ENCODE data around the gene RAD51B. TPM values are rescaled to one million over a fixed set of nuclear protein-coding genes. Genes with fewer than 3 reads are reported as not detected.

Gene RAD51B
- total RNA-seq, 1 experiment from 2014 or later = 8.5 TPM

DNA sequence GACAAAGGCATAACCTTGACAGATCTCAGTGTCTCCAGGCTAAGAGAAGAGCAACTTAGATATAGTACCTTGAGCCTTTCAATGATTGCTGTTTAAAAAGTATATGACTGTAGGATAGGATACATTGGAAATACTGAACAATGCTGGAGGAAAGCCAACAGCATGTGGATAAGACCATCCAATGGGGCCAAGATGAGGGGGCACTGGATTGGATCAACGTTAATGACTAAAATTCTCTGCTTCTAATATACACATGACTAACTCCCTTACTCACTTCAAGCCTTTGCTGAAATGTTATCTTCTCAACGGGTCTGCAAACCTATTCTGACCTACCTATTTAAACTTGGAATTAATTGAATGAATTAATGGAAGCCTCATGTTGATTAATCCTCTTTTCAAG lies 354.9 kb downstream of the RAD51B start:
- no peak overlapping the region for H3K4me3 ChIP-seq (ENCODE audit: low read depth in 2 of 2, low read length in 2 of 2)
- in situ Hi-C loops (cut with HindIII; ENCODE audit: low pct_unique_long_range_greater_than_20kb, low sequenced_read_pairs) (no loop called here), intact Hi-C loops (cut with micrococcal nuclease; ENCODE audit: unreplicated experiment) (no loop called here)
- no TSS peak for BruUV-seq (replicated peaks)
- ATAC-seq (no peak), DNase-seq (ENCODE audit: low read depth, low spot score) (no peak)
- CTCF ChIA-PET = interaction anchor here (0.8 kb wide), 1 partner anchor 10 kb away, joined by 3 read pairs; no protein-coding TSS in a partner anchor
- H3K27ac ChIP-seq (ENCODE audit: low read length) = no peak overlapping the region; the same call in 1 of the 2 replicates
- H3K27me3 ChIP-seq (ENCODE audit: control insufficient read depth, insufficient read depth, low read length) = no peaks in the 10 kb centered on the region
- TF ChIP-seq CTCF (IDR thresholded peaks at IDR 0.05) (no peak), POLR2AphosphoS5 (IDR thresholded peaks at IDR 0.05; ENCODE audit: low read depth, low read length) (no peak), SIN3A (IDR thresholded peaks at IDR 0.05; ENCODE audit: borderline replicate concordance, insufficient read depth, low read depth, low read length) (no peak), TCF7L2 (IDR thresholded peaks at IDR 0.05; ENCODE audit: low read depth, low read length) (no peak), REST (IDR thresholded peaks at IDR 0.05; ENCODE audit: insufficient read depth in 1 of 2, low read depth in 2 of 2, low read length in 1 of 2) (no peak)
- POLR2A ChIA-PET = no interaction called here
- H3K9me3 ChIP-seq (ENCODE audit: control insufficient read depth, insufficient read depth, low read depth, low read length) = no peaks in the 10 kb centered on the region
- H3K36me3 ChIP-seq (ENCODE audit: control insufficient read depth, insufficient read depth, low read length) = no peaks in the 10 kb centered on the region
- H3K4me1 ChIP-seq (ENCODE audit: control insufficient read depth, insufficient read depth, low read length) = peaks cover 6% of the 10 kb centered on the region; the same call in 1 of the 2 replicates

- POLR2A ChIA-PET = no interaction called here
- no peak for ATAC-seq
- TF ChIP-seq CTCF (IDR thresholded peaks at IDR 0.05) = no peak
- no peak for TF ChIP-seq TCF7L2 (IDR thresholded peaks at IDR 0.05; ENCODE audit: low read depth, low read length)
- no peak for TF ChIP-seq SIN3A (IDR thresholded peaks at IDR 0.05; ENCODE audit: borderline replicate concordance, insufficient read depth, low read depth, low read length)
- no peak for TF ChIP-seq REST (IDR thresholded peaks at IDR 0.05; ENCODE audit: insufficient read depth in 1 of 2, low read depth in 2 of 2, low read length in 1 of 2)
- no peak for TF ChIP-seq POLR2AphosphoS5 (IDR thresholded peaks at IDR 0.05; ENCODE audit: low read depth, low read length)
- intact Hi-C loops (cut with micrococcal nuclease; ENCODE audit: unreplicated experiment) = no loop called here
- CTCF ChIA-PET = no interaction called here
- Histone ChIP-seq H3K4me3 (ENCODE audit: low read depth in 2 of 2, low read length in 2 of 2) (no peak overlapping the region), H3K27ac (ENCODE audit: low read length) (peak overlapping the region; percentile 44; the same call in 1 of the 2 replicates), H3K36me3 (ENCODE audit: control insufficient read depth, insufficient read depth, low read length) (no peaks in the 10 kb centered on the region), H3K27me3 (ENCODE audit: control insufficient read depth, insufficient read depth, low read length) (no peaks in the 10 kb centered on the region), H3K9me3 (ENCODE audit: control insufficient read depth, insufficient read depth, low read depth, low read length) (no peaks in the 10 kb centered on the region), H3K4me1 (ENCODE audit: control insufficient read depth, insufficient read depth, low read length) (peaks cover 6% of the 10 kb centered on the region; the same call in 1 of the 2 replicates)
- in situ Hi-C loops (cut with HindIII; ENCODE audit: low pct_unique_long_range_greater_than_20kb, low sequenced_read_pairs) = no loop called here
- DNase-seq (ENCODE audit: low read depth, low spot score) = no peak
- no TSS peak for BruUV-seq (replicated peaks)
These were observed 357.1 kb downstream of the RAD51B start for GRCh38 chr14:68176687-68177086.
